Measurements from ENCODE around the gene NEDD4.
A peak's percentile ranks its signal among the peaks of the same experiment; 100 is the strongest.

NEDD4 gene

DNA sequence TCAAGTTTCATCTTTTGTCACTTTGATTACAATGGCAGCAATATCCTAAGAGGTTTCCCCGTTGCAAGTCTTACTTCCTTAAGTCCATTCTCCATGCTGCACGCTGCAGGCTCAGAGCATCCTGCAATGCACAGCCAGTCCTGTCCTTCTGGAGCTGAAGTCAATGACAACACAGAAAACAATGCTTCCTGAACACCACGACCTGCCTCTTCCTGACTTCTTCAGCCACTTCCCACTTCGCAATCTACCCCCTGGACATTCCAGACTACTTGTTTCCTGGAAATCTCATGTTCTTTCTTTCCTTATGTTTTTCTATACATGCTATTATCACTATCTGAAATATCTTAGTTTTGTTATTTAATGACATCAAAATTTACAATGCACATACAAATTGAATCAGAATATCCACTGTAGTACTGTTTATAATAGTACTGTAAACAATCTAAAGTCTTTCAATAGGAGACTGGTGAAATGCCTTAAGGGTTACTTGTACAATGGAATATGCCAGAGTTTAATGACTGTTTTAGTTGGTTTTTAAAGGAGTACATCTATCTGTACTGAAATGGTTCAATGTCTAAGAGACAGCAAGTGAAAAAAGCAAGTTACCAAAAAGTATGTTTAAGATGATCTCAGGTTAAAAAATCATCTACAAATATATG lies 136.8 kb downstream of the NEDD4 start:
- TF ChIP-seq NFIC (IDR thresholded peaks at IDR 0.05) (no peak), TCF12 (IDR thresholded peaks at IDR 0.05; ENCODE audit: low read depth) (no peak), CEBPB (IDR thresholded peaks at IDR 0.05) (no peak), ZBTB7A (IDR thresholded peaks at IDR 0.05; ENCODE audit: low read depth) (no peak), EGR1 (IDR thresholded peaks at IDR 0.05) (no peak), TEAD4 (IDR thresholded peaks at IDR 0.05) (no peak)
- TF ChIP-seq, protein P1, sequence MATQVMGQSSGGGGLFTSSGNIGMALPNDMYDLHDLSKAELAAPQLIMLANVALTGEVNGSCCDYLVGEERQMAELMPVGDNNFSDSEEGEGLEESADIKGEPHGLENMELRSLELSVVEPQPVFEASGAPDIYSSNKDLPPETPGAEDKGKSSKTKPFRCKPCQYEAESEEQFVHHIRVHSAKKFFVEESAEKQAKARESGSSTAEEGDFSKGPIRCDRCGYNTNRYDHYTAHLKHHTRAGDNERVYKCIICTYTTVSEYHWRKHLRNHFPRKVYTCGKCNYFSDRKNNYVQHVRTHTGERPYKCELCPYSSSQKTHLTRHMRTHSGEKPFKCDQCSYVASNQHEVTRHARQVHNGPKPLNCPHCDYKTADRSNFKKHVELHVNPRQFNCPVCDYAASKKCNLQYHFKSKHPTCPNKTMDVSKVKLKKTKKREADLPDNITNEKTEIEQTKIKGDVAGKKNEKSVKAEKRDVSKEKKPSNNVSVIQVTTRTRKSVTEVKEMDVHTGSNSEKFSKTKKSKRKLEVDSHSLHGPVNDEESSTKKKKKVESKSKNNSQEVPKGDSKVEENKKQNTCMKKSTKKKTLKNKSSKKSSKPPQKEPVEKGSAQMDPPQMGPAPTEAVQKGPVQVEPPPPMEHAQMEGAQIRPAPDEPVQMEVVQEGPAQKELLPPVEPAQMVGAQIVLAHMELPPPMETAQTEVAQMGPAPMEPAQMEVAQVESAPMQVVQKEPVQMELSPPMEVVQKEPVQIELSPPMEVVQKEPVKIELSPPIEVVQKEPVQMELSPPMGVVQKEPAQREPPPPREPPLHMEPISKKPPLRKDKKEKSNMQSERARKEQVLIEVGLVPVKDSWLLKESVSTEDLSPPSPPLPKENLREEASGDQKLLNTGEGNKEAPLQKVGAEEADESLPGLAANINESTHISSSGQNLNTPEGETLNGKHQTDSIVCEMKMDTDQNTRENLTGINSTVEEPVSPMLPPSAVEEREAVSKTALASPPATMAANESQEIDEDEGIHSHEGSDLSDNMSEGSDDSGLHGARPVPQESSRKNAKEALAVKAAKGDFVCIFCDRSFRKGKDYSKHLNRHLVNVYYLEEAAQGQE (IDR thresholded peaks at IDR 0.05; ENCODE audit: low read depth), result no peak

DNA sequence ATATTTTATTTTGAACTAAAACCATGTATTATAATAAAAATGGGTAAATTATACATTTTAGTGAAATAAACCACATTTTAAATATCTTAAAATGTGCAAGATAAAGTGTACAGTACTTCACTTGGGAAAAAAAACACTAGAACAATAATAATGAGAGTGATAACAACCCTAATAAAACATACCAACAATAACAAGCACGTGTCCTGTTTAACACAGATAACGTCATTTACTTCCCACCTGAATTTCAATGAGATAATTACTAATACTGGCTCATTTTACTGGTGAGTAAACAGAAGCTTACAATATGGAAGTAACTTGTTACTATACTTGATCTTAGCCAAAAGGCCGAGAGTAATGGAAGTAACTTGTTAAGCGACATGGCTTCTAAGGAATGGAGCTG lies 140.3 kb downstream of the NEDD4 start:
- TF ChIP-seq CEBPB (IDR thresholded peaks at IDR 0.05), result no peak
- TF ChIP-seq, protein P2, sequence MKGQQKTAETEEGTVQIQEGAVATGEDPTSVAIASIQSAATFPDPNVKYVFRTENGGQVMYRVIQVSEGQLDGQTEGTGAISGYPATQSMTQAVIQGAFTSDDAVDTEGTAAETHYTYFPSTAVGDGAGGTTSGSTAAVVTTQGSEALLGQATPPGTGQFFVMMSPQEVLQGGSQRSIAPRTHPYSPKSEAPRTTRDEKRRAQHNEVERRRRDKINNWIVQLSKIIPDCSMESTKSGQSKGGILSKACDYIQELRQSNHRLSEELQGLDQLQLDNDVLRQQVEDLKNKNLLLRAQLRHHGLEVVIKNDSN (IDR thresholded peaks at IDR 0.05), result no peak
- no peak for TF ChIP-seq NFIC (IDR thresholded peaks at IDR 0.05)
- no peak for TF ChIP-seq EP300 (IDR thresholded peaks at IDR 0.05; ENCODE audit: borderline replicate concordance)
- TF ChIP-seq TCF12 (IDR thresholded peaks at IDR 0.05; ENCODE audit: low read depth), result no peak

DNA sequence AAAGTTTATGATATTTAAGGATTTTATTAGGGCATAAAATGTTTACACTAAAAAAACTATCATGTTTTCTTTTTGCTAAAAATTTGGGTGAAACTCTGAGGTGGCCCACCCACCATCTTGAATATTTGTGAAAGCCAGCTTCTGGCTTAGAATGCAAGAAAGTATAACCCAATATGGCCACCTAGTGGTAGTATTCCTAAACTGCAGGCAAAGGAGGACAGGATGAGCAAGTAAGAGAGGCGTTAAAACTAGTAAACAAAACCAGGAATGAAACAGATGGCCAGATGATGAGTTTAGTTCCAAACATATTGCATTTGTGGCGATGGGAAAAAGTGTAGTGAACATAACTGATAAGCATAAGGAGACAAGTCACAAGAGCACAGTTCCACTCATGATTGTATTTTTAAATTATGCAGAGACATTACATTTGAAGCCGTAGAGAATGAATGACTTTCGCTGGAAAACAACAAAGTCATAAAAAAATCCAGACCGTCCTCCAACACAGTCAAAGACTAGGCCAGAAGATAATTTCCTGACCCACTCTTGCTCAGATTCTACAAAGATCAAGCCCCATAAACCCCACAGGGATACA lies 147.2 kb downstream of the NEDD4 start:
- TF ChIP-seq RAD21 (IDR thresholded peaks at IDR 0.05; ENCODE audit: low read depth), result peak; percentile 83
- TF ChIP-seq, protein P2 (IDR thresholded peaks at IDR 0.05), result no peak
- TF ChIP-seq EGR1 (IDR thresholded peaks at IDR 0.05), result no peak

DNA sequence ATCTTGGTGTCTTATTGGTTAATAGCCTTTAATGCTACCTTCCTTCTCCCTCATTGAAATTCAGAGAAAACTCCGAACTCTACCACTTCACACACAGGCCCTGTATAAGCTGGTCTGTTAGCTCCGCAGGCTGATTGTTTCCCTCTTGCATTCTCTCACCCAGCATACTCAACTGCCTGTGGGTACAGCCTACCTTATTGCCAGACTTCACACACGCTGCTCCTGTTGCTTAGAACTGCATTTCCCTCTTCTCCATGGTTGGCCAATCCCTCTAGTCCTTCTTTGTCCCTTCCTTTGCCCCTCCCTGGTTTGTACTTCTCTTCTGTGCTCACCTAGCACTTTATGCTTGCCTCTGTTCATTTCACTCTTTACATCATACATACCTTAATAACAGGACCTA lies 157.5 kb downstream of the NEDD4 start:
- TF ChIP-seq ZBTB7A (IDR thresholded peaks at IDR 0.05; ENCODE audit: low read depth) (no peak), RAD21 (IDR thresholded peaks at IDR 0.05; ENCODE audit: low read depth) (no peak)
- TF ChIP-seq, protein P2 (IDR thresholded peaks at IDR 0.05), result no peak

DNA sequence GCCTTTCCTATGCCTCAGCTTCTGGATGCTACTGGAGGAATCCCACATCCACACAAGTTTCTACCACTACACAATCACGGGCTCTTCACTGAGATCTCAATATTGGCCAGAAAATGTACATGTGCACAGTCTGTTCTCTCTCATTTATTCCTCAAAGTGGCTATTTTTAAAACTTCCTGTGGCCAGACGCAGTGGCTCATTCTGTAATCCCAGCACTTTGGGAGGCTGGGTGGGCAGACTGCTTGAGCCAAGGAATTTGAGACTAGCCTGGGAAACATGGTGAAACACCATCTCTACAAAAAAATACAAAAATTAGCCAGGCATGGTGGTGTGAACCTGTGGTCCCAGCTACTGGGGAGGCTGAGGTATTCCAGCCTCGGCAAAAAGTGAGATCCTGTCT lies 159.1 kb downstream of the NEDD4 start:
- TF ChIP-seq, protein P2 (IDR thresholded peaks at IDR 0.05), result no peak
- TF ChIP-seq, protein P3, sequence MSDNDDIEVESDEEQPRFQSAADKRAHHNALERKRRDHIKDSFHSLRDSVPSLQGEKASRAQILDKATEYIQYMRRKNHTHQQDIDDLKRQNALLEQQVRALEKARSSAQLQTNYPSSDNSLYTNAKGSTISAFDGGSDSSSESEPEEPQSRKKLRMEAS (IDR thresholded peaks at IDR 0.05), result no peak
- TF ChIP-seq TEAD4 (IDR thresholded peaks at IDR 0.05) (no peak), CEBPB (IDR thresholded peaks at IDR 0.05) (no peak), EP300 (IDR thresholded peaks at IDR 0.05; ENCODE audit: borderline replicate concordance) (no peak), FOXM1 (IDR thresholded peaks at IDR 0.05; ENCODE audit: borderline replicate concordance, low read depth) (no peak), YY1 (IDR thresholded peaks at IDR 0.05; ENCODE audit: low read depth) (no peak), RAD21 (IDR thresholded peaks at IDR 0.05; ENCODE audit: low read depth) (no peak), NFIC (IDR thresholded peaks at IDR 0.05) (no peak), TAF1 (IDR thresholded peaks at IDR 0.05; ENCODE audit: low read depth) (no peak), CREB1 (IDR thresholded peaks at IDR 0.05; ENCODE audit: low read depth) (no peak), TCF12 (IDR thresholded peaks at IDR 0.05; ENCODE audit: low read depth) (no peak), ZBTB7A (IDR thresholded peaks at IDR 0.05; ENCODE audit: low read depth) (no peak), EGR1 (IDR thresholded peaks at IDR 0.05) (no peak)
- TF ChIP-seq, protein P1 (IDR thresholded peaks at IDR 0.05; ENCODE audit: low read depth), result no peak

DNA sequence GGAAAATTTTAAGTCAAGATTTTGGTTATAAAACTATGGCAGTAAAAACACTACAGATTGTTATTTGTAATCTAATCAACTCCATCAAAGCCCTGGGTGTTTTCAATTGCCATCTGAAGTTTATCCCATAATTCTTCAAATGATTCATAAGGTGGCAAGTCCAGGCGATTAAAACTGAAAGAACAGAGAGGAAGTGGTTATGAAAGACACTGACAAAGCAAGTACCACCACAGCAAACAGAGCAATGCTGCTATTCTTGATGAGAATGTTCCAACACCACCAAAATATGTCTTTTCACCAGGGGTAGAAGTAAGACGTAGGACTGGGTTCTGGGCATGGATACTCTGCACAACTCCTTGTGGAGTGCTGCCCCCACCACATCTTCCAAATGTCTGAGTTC lies 163.6 kb downstream of the NEDD4 start:
- no peak for TF ChIP-seq TAF1 (IDR thresholded peaks at IDR 0.05; ENCODE audit: low read depth)
- TF ChIP-seq NFIC (IDR thresholded peaks at IDR 0.05), result no peak
- no peak for TF ChIP-seq YY1 (IDR thresholded peaks at IDR 0.05; ENCODE audit: low read depth)
- TF ChIP-seq ZBTB7A (IDR thresholded peaks at IDR 0.05; ENCODE audit: low read depth), result no peak
- TF ChIP-seq, protein P1 (IDR thresholded peaks at IDR 0.05; ENCODE audit: low read depth), result no peak
- TF ChIP-seq, protein P2 (IDR thresholded peaks at IDR 0.05), result no peak
- no peak for TF ChIP-seq RAD21 (IDR thresholded peaks at IDR 0.05; ENCODE audit: low read depth)
- TF ChIP-seq CEBPB (IDR thresholded peaks at IDR 0.05), result no peak
- no peak for TF ChIP-seq FOXM1 (IDR thresholded peaks at IDR 0.05; ENCODE audit: borderline replicate concordance, low read depth)
- no peak for TF ChIP-seq TEAD4 (IDR thresholded peaks at IDR 0.05)
- no peak for TF ChIP-seq TCF12 (IDR thresholded peaks at IDR 0.05; ENCODE audit: low read depth)

Data from Ishikawa (cell line).